HepG2 (cell line): ENCODE data around the gene STX2. TPM values are rescaled to one million over a fixed set of nuclear protein-coding genes. Genes with fewer than 3 reads are reported as not detected.

Source experiments
- ETV5 ChIP-seq: IDR thresholded peaks from 2 replicates; pipeline ENCODE4 v1.6.1; 2018; ENCODE audit warnings: missing biosample characterization, missing genetic modification reagents, inconsistent platforms, borderline replicate concordance
- FOXA3 ChIP-seq: IDR thresholded peaks from 2 replicates; pipeline ENCODE4 v1.6.1; 2016; ENCODE audit warnings: missing genetic modification reagents, missing compliant biosample characterization
- HMG20B ChIP-seq: conservative IDR thresholded peaks from 2 replicates; pipeline ENCODE4 v1.6.1; 2016; ENCODE audit warnings: missing genetic modification reagents, missing compliant biosample characterization
- NFRKB ChIP-seq: fragments of 450-650 bp; IDR thresholded peaks from 2 replicates; pipeline ENCODE4 v1.6.1; 2017
- RARA ChIP-seq: IDR thresholded peaks from 2 replicates; pipeline ENCODE4 v1.6.1; 2016; ENCODE audit warnings: missing genetic modification reagents, missing compliant biosample characterization
- SETDB1 ChIP-seq: sonication (generic); formaldehyde crosslinking; IDR thresholded peaks from 2 replicates; pipeline ENCODE4 v1.5.1; 2020; ENCODE audit warnings: missing genetic modification reagents, mild to moderate bottlenecking, borderline replicate concordance
- ZNF747 ChIP-seq: sonication (generic); formaldehyde crosslinking; IDR thresholded peaks from 2 replicates; pipeline ENCODE4 v1.8.1; 2023; ENCODE audit warnings: missing genetic modification reagents, mild to moderate bottlenecking, borderline replicate concordance
- polyA plus RNA-seq, 8 experiments: library from polyadenylated mRNA; depleted of rRNA in 3 of 8; stranded (reverse) in 7 of 8; unstranded in 1 of 8; fragments of >200 nt; fragmentation: Illumina TruSeq in 4 of 8; extraction: Trizol in 4 of 8; gene quantifications; 2 replicates each; pipeline versions ENCODE4 v1.2.1 to v1.2.3, GENCODE V29; 2011 to 2016; ENCODE audit warnings: low read depth in 4 of 8, missing spikeins in 1 of 8, mixed read lengths in 1 of 8; ENCODE audit not compliant: insufficient read depth in 1 of 8
- total RNA-seq, 5 experiments: library from RNA; depleted of rRNA; stranded (reverse); fragments of >200 nt; fragmentation: Illumina TruSeq; extraction: Trizol; gene quantifications; 2 replicates each; pipeline ENCODE4 v1.2.3, GENCODE V29; 2016; ENCODE audit warnings: low read depth in 1 of 5
- TF ChIP-seq, protein P1 (sequence below): sonication (generic); formaldehyde crosslinking; IDR thresholded peaks from one replicate; pipeline ENCODE4 v1.5.1; 2020; ENCODE audit warnings: mild to moderate bottlenecking, missing genetic modification reagents; ENCODE audit errors: not compliant biosample characterization
- TF ChIP-seq, protein P2 (sequence below), 2 experiments: IDR thresholded peaks; 2 replicates each; pipeline ENCODE4 v1.6.1; 2011 to 2012; ENCODE audit warnings: low read length in 2 of 2, borderline replicate concordance in 1 of 2, low read depth in 1 of 2, mild to moderate bottlenecking in 1 of 2, moderate library complexity in 1 of 2
- TF ChIP-seq, protein P3 (sequence below): sonication (generic); formaldehyde crosslinking; IDR thresholded peaks from 2 replicates; pipeline ENCODE4 v1.9.0; 2021; ENCODE audit warnings: missing genetic modification reagents, mild to moderate bottlenecking, borderline replicate concordance
- TF ChIP-seq, protein P4 (sequence below): sonication (generic); formaldehyde crosslinking; IDR thresholded peaks from 2 replicates; pipeline ENCODE4 v1.4.0; 2020; ENCODE audit warnings: missing genetic modification reagents

The STX2 gene
- total and polyA plus RNA-seq, 2 of the 13 experiments (the other 11 are each of a cell fraction or from before 2014, with no cell fraction given), result 13.4 to 25.1 TPM

DNA sequence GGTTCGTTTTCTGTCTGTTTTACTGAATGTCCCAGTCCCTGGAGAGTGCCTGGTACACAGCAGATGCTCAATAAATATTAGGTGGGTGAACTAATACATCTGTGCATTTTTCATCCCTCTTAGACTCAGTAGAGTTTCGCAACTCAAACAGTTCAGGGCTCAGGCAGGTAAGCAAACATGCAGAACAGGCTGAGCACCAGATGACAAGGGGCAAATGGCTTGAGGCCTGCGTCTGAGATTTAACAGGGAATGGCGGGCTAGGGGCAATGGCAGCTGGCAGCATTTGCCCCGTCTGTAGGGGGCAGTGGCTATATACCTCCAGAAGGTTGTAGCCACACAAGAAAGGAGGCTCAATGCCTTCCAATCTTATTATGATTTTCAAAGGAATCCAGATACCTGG lies 24.2 kb upstream of the STX2 start (continued):
- TF ChIP-seq, protein P1, sequence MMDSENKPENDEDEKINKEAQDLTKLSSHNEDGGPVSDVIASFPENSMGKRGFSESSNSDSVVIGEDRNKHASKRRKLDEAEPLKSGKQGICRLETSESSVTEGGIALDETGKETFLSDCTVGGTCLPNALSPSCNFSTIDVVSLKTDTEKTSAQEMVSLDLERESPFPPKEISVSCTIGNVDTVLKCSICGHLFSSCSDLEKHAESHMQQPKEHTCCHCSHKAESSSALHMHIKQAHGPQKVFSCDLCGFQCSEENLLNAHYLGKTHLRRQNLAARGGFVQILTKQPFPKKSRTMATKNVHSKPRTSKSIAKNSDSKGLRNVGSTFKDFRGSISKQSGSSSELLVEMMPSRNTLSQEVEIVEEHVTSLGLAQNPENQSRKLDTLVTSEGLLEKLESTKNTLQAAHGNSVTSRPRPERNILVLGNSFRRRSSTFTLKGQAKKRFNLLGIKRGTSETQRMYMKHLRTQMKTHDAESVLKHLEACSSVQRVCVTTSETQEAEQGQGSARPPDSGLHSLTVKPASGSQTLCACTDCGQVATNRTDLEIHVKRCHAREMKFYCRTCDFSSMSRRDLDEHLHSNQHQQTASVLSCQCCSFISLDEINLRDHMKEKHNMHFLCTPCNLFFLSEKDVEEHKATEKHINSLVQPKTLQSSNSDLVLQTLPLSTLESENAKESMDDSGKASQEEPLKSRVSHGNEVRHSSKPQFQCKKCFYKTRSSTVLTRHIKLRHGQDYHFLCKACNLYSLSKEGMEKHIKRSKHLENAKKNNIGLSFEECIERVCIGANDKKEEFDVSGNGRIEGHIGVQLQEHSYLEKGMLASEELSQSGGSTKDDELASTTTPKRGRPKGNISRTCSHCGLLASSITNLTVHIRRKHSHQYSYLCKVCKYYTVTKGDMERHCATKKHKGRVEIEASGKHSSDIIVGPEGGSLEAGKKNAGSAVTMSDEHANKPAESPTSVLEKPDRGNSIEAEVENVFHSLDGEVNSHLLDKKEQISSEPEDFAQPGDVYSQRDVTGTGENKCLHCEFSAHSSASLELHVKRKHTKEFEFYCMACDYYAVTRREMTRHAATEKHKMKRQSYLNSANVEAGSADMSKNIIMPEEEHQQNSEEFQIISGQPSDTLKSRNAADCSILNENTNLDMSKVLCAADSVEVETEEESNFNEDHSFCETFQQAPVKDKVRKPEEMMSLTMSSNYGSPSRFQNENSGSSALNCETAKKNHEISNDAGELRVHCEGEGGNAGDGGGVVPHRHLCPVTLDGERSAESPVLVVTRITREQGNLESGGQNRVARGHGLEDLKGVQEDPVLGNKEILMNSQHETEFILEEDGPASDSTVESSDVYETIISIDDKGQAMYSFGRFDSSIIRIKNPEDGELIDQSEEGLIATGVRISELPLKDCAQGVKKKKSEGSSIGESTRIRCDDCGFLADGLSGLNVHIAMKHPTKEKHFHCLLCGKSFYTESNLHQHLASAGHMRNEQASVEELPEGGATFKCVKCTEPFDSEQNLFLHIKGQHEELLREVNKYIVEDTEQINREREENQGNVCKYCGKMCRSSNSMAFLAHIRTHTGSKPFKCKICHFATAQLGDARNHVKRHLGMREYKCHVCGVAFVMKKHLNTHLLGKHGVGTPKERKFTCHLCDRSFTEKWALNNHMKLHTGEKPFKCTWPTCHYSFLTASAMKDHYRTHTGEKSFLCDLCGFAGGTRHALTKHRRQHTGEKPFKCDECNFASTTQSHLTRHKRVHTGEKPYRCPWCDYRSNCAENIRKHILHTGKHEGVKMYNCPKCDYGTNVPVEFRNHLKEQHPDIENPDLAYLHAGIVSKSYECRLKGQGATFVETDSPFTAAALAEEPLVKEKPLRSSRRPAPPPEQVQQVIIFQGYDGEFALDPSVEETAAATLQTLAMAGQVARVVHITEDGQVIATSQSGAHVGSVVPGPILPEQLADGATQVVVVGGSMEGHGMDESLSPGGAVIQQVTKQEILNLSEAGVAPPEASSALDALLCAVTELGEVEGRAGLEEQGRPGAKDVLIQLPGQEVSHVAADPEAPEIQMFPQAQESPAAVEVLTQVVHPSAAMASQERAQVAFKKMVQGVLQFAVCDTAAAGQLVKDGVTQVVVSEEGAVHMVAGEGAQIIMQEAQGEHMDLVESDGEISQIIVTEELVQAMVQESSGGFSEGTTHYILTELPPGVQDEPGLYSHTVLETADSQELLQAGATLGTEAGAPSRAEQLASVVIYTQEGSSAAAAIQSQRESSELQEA, result no peak
- TF ChIP-seq, protein P2, sequence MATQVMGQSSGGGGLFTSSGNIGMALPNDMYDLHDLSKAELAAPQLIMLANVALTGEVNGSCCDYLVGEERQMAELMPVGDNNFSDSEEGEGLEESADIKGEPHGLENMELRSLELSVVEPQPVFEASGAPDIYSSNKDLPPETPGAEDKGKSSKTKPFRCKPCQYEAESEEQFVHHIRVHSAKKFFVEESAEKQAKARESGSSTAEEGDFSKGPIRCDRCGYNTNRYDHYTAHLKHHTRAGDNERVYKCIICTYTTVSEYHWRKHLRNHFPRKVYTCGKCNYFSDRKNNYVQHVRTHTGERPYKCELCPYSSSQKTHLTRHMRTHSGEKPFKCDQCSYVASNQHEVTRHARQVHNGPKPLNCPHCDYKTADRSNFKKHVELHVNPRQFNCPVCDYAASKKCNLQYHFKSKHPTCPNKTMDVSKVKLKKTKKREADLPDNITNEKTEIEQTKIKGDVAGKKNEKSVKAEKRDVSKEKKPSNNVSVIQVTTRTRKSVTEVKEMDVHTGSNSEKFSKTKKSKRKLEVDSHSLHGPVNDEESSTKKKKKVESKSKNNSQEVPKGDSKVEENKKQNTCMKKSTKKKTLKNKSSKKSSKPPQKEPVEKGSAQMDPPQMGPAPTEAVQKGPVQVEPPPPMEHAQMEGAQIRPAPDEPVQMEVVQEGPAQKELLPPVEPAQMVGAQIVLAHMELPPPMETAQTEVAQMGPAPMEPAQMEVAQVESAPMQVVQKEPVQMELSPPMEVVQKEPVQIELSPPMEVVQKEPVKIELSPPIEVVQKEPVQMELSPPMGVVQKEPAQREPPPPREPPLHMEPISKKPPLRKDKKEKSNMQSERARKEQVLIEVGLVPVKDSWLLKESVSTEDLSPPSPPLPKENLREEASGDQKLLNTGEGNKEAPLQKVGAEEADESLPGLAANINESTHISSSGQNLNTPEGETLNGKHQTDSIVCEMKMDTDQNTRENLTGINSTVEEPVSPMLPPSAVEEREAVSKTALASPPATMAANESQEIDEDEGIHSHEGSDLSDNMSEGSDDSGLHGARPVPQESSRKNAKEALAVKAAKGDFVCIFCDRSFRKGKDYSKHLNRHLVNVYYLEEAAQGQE (IDR thresholded peaks at IDR 0.05; ENCODE audit: borderline replicate concordance in 1 of 2, low read depth in 1 of 2, low read length in 2 of 2), result no peak
- peak; percentile 29; the same call in 1 of the 2 replicates for TF ChIP-seq RARA (CRISPR knock-in tag)
- TF ChIP-seq ETV5 (CRISPR knock-in tag), result no peak
- 0 out of 2 replicates have a peak, but pooled peaks have one; percentile 23 for TF ChIP-seq HMG20B (CRISPR knock-in tag)
- TF ChIP-seq SETDB1 (CRISPR knock-in tag), result no peak
- TF ChIP-seq, protein P3, sequence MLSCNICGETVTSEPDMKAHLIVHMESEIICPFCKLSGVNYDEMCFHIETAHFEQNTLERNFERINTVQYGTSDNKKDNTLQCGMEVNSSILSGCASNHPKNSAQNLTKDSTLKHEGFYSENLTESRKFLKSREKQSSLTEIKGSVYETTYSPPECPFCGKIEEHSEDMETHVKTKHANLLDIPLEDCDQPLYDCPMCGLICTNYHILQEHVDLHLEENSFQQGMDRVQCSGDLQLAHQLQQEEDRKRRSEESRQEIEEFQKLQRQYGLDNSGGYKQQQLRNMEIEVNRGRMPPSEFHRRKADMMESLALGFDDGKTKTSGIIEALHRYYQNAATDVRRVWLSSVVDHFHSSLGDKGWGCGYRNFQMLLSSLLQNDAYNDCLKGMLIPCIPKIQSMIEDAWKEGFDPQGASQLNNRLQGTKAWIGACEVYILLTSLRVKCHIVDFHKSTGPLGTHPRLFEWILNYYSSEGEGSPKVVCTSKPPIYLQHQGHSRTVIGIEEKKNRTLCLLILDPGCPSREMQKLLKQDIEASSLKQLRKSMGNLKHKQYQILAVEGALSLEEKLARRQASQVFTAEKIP, result no peak
- no peak for TF ChIP-seq NFRKB
- TF ChIP-seq, protein P4, sequence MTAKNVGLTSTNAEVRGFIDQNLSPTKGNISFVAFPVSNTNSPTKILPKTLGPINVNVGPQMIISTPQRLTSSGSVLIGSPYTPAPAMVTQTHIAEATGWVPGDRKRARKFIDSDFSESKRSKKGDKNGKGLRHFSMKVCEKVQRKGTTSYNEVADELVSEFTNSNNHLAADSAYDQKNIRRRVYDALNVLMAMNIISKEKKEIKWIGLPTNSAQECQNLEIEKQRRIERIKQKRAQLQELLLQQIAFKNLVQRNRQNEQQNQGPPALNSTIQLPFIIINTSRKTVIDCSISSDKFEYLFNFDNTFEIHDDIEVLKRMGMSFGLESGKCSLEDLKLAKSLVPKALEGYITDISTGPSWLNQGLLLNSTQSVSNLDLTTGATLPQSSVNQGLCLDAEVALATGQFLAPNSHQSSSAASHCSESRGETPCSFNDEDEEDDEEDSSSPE, result peak; percentile 56; the same call in 1 of the 2 replicates
- no peak for TF ChIP-seq ZNF747 (CRISPR knock-in tag)
- peak; percentile 71 for TF ChIP-seq FOXA3 (CRISPR knock-in tag)
